ENCODE measurements around the gene ATP5PD.
"Not testable (repeated sequence)": the region's sequence is repeated elsewhere in the genome, so short reads cannot be mapped to it uniquely, and the experiment has no call there.

ATP5PD gene

GRCh38 chr17:75074532-75074931, 27.8 kb upstream of the ATP5PD start:
- no peak for TF ChIP-seq CTCF (conservative IDR thresholded peaks at IDR 0.05; ENCODE audit: low read depth, low read length)
- DNase-seq (ENCODE audit: low read depth), result no peak
- H3K4me3 ChIP-seq (ENCODE audit: low read length), result no peak overlapping the region

- no peak overlapping the region for H3K4me3 ChIP-seq (ENCODE audit: low read length)
- TF ChIP-seq CTCF (conservative IDR thresholded peaks at IDR 0.05; ENCODE audit: low read depth, low read length), result no peak
- no peak for DNase-seq (ENCODE audit: low read depth)
These were observed 26.9 kb upstream of the ATP5PD start for GRCh38 chr17:75073618-75074047.

GRCh38 chr17:75072909-75073308, 26.1 kb upstream of the ATP5PD start:
- H3K4me3 ChIP-seq (ENCODE audit: low read length); DNase-seq (ENCODE audit: low read depth): not testable (repeated sequence)

- not testable (repeated sequence) for H3K4me3 ChIP-seq (ENCODE audit: low read length); DNase-seq (ENCODE audit: low read depth)
These were observed 24.9 kb upstream of the ATP5PD start for GRCh38 chr17:75071478-75072271.

GRCh38 chr17:75069783-75070182, 23.0 kb upstream of the ATP5PD start:
- DNase-seq (ENCODE audit: low read depth), result no peak
- TF ChIP-seq CTCF (conservative IDR thresholded peaks at IDR 0.05; ENCODE audit: low read depth, low read length), result peak; percentile 55

GRCh38 chr17:75068750-75069149, 22.0 kb upstream of the ATP5PD start:
- no peak overlapping the region for H3K4me3 ChIP-seq (ENCODE audit: low read length)
- DNase-seq (ENCODE audit: low read depth), result no peak
- no peak for TF ChIP-seq CTCF (conservative IDR thresholded peaks at IDR 0.05; ENCODE audit: low read depth, low read length)

More at GRCh38 chr17:75069783-75070182, 23.0 kb upstream of the ATP5PD start:
- H3K4me3 ChIP-seq (ENCODE audit: low read length), result no peak overlapping the region

GRCh38 chr17:75067856-75068255, 21.1 kb upstream of the ATP5PD start:
- no peak overlapping the region for H3K4me3 ChIP-seq (ENCODE audit: low read length)
- DNase-seq (ENCODE audit: low read depth), result no peak
- TF ChIP-seq CTCF (conservative IDR thresholded peaks at IDR 0.05; ENCODE audit: low read depth, low read length), result no peak

- DNase-seq (ENCODE audit: low read depth), result no peak
- H3K4me3 ChIP-seq (ENCODE audit: low read length), result no peak overlapping the region
- TF ChIP-seq CTCF (conservative IDR thresholded peaks at IDR 0.05; ENCODE audit: low read depth, low read length), result no peak
These were observed 18.9 kb upstream of the ATP5PD start for GRCh38 chr17:75065562-75066151.
